Measurements from ENCODE around the gene CARD11.
A peak's percentile ranks its signal among the peaks of the same experiment; 100 is the strongest.

The CARD11 gene

GRCh38 chr7:3043544-3044371 is at the start of gene CARD11:
TSS of gene CARD11 (minus strand) at chr7:3043867. CDS start at chr7:2958506, 85,361 bp downstream.
- DNase-seq (ENCODE audit: low spot score): peak; percentile 61

- peak; percentile 79 for DNase-seq (ENCODE audit: low spot score)
Observed at GRCh38 chr7:3092468-3092867, 48.8 kb upstream of the CARD11 start.

GRCh38 chr7:3091631-3092030 is 48.0 kb upstream of the CARD11 start:
- DNase-seq (ENCODE audit: low spot score): no peak

- DNase-seq (ENCODE audit: low spot score): no peak
Observed at GRCh38 chr7:3089493-3089892, 45.8 kb upstream of the CARD11 start.

DNA sequence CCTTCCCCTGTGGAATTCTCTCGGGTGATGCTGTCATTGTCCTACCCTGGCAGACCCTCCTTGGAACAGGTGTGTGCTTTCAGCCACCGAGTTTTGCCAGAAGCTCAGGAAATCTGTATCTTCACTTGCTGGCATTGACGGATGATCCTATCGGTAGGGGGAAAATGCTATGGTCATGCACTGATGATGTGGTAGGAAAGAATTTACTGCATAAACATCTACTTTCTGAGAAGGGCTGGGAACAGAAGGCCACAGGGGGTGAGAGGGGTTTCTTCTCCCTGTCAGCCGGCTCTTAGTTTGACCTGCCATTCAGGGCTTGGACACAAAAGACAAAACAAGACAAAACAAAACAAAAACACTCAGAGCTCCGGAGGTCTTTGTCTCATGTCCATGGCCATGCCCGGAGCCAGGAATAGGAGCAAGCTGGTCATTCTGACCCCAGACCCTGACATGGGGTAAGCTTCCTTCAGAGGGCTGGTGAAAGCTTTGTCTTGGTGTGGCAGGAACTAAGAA is 43.6 kb upstream of the CARD11 start:
- no peak for DNase-seq (ENCODE audit: low spot score)

- DNase-seq (ENCODE audit: low spot score): no peak
Observed at GRCh38 chr7:3083350-3083749, 39.7 kb upstream of the CARD11 start.

- DNase-seq (ENCODE audit: low spot score): no peak
Observed at GRCh38 chr7:3082831-3083230, 39.2 kb upstream of the CARD11 start.

DNA sequence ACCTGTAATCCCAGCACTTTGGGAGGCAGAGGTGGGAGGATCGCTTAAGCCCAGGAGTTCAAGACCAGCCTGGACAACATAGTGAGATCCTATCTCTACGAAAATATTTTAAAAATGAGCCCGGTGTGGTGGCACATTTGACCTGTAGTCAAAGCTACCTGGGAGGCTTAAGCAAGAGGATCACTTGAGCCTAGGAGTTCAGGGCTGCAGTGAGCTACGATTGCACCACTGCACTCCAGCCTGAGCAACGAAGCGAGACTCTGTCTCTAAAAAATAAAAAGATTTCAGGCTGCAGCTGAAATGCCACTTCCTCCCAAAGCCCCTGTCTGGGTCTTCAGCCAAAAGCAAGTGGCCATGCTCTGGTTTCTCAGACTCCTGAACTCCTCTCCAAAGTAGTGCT is 38.7 kb upstream of the CARD11 start:
- DNase-seq (ENCODE audit: low spot score): no peak

- no peak for DNase-seq (ENCODE audit: low spot score)
Observed at GRCh38 chr7:3080106-3080505, 36.4 kb upstream of the CARD11 start.

- no peak for DNase-seq (ENCODE audit: low spot score)
Observed at GRCh38 chr7:3078514-3078913, 34.8 kb upstream of the CARD11 start.

GRCh38 chr7:3076700-3077099 is 33.0 kb upstream of the CARD11 start:
- DNase-seq (ENCODE audit: low spot score): no peak

DNA sequence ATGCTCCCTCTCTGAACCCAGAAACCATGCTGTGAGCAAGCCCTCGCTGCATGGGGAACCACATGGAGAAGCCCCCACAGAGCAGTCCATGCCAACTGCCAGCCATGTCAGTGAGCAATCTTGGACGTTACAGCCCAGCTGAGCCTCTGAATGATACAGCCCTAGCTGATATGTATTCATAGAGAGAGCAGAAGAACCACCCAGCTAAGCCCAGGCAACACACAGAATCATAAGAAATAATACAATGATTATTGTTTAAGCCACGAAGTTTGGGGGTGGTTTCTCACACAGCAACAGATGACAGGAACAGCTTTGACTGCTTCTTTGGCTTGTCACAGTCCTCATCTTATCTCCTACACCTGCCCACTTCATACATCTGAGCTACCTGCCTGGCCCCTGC is 32.5 kb upstream of the CARD11 start:
- DNase-seq (ENCODE audit: low spot score): no peak

- no peak for DNase-seq (ENCODE audit: low spot score)
Observed at GRCh38 chr7:3075441-3075840, 31.8 kb upstream of the CARD11 start.

DNA sequence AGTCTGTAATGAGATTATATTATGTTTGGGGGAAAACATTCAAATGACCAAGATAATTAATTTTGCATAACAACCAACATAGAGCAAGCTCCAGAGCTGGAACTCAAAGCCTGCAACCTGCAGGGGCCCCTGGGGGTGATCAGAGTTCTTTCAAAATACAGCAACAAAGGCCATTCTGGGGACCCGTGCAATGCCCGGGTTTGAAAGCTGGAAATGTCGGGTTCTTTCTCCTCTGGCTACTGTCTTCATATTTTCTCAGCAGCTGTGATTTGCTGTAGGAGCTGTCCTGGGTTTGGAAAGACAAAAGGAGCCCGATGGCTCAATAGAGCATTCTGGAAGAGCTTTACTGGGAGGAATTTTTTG is 30.8 kb upstream of the CARD11 start:
- no peak for DNase-seq (ENCODE audit: low spot score)

- no peak for DNase-seq (ENCODE audit: low spot score)
Observed at GRCh38 chr7:3073763-3074458, 30.2 kb upstream of the CARD11 start.

DNA sequence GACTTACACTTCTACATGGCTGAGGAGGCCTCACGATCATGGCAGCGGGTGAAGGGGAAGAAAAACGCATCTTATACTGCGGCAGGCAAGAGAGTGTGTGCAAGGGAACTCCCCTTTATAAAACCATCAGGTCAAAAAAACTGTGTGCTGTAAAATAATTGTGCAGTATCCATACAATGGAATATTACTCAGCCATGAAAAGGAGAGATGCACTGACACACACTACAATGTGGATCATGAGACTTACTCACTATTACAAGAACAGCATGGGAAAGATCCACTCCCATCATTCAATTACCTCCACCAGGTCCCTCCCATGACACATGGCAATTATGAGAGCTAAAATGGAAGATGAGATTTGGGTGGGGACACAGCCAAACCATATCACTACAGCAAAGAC is 27.2 kb upstream of the CARD11 start:
- DNase-seq (ENCODE audit: low spot score): no peak

DNA sequence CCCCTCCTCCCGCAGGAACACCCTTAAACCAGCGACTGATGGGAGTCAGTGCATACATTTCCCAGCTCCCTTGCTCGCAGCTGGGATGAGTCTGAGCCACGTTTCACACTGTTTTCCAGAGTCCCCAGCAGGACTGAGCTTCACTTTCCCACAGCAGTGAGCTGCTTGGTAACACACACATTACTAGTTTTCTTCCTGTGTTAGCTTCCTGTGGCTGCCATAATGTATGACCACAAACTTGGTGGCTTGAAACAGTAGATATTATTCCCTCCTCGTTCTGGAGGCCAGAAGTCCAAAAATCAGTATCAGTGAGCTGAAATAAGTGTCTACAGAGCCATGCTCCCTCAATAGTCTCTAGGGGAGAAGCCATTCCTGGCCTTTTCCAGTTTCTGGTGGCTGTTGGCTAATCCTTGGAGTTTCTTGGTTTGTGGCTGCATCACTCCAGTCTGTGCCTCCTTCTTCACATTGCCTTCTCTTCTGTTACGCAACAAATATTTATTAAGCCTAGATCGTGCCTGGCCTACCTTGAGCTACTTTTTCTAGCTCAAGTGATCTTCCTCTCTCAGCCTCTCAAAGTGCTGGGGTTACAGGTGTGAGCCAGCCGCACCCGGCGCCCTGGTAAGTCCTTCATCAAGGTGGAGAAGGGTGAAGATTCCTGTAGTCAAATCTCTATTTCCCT is 26.2 kb upstream of the CARD11 start:
- DNase-seq (ENCODE audit: low spot score): no peak

GRCh38 chr7:3068530-3068929 is 24.9 kb upstream of the CARD11 start:
- no peak for DNase-seq (ENCODE audit: low spot score)

DNA sequence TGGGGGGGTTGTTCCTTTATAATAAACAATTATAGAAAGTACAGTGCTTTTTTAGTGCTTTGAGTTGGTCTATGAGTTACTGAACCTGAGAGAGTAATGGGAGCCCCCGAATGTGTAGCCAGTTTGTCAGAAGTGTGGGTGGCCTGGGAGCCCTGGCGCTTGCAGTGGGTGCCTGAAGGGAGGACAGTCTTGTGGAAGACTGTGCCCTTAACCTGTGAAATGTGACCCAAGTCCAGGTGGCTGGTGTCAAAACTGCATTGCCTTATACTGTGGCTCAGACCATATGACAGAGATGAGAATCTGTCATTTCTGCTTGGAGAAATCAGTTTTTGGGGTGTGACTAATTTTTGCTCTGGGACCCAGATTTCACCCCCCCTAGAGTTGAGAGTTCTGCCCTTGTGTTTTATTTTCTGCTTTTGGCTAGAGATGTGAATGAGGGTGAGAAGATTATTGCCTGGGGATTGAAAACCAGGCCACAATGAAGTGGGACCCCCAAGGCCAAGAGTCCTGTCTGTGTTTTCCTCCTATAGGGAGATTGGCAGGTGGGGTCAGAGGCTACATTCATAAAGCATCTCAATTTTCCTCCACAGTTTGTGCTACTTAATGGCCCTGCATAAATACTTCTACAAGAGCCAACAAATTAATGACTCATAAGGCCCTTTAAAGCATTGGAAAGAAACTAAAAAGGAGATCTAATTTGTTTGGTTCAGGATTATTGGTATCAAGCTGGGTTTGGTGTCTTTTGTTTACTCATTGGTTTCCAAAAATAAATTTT is 24.1 kb upstream of the CARD11 start:
- no peak for DNase-seq (ENCODE audit: low spot score)

GRCh38 chr7:3067193-3067592 is 23.5 kb upstream of the CARD11 start:
- peak; percentile 36 for DNase-seq (ENCODE audit: low spot score)

DNA sequence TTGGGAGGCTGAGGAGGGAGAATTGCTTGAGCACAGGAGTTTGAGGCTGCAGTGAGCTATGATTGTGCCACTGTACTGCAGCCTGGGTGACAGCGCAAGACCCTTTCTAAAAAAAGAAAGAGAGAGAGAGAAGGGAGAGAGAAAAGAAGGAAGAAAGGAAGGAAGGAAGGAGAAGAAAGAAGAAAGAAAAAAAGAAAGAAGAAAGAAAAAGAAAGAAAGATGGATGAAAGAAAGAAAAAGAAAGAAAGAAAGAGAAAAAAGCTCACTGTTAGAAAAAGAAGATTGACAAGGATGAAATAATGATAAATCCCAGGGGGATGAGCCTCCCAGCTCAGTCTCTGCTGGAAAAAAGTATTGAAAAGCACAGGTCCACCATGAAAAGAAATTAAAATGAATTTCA is 22.8 kb upstream of the CARD11 start:
- no peak for DNase-seq (ENCODE audit: low spot score)

GRCh38 chr7:3065724-3066143 is 22.1 kb upstream of the CARD11 start:
- DNase-seq (ENCODE audit: low spot score): peak; percentile 65
